Type B pancreatic cell (in vitro differentiated cells): ENCODE measurements around the gene FHOD3. TPM values are rescaled to one million over a fixed set of nuclear protein-coding genes. Genes with fewer than 3 reads are reported as not detected.

Source experiments
- DNase-seq: peaks from one replicate; pipeline ENCODE4 v3.0.0; 2021; ENCODE audit warnings: mixed read lengths; ENCODE audit not compliant: unreplicated experiment; ENCODE audit errors: extremely low spot score
- H3K27ac Mint-ChIP-seq: 2 replicates; pipeline ENCODE4 v1.8.0; 2021; ENCODE audit warnings: mild to moderate bottlenecking, mixed read lengths
- H3K27me3 Mint-ChIP-seq: 2 replicates; pipeline ENCODE4 v1.8.0; 2021; ENCODE audit warnings: mixed read lengths
- H3K36me3 Mint-ChIP-seq: 2 replicates; pipeline ENCODE4 v1.8.0; 2021; ENCODE audit warnings: mixed read lengths
- H3K4me1 Mint-ChIP-seq: one replicate; pipeline ENCODE4 v1.8.0; 2021; ENCODE audit warnings: mixed read lengths; ENCODE audit not compliant: unreplicated experiment
- H3K4me3 Mint-ChIP-seq: 2 replicates; pipeline ENCODE4 v1.8.0; 2021; ENCODE audit warnings: mild to moderate bottlenecking, mixed read lengths
- H3K9me3 Mint-ChIP-seq: 2 replicates; pipeline ENCODE4 v1.8.0; 2021; ENCODE audit warnings: mixed read lengths
- total RNA-seq: library from RNA; stranded (reverse); gene quantifications from 2 replicates; pipeline ENCODE4 v1.2.1, GENCODE V29; 2021; ENCODE audit warnings: low replicate concordance
- TF ChIP-seq, protein P1 (sequence below): fragments of 200-600 bp; sonication (generic); conservative IDR thresholded peaks from 2 replicates; pipeline ENCODE4 v1.5.0; 2021; ENCODE audit warnings: antibody characterized with exemption, mild to moderate bottlenecking

The FHOD3 gene
- total RNA-seq, 1 donor from 2014 or later, result 5.3 TPM

DNA sequence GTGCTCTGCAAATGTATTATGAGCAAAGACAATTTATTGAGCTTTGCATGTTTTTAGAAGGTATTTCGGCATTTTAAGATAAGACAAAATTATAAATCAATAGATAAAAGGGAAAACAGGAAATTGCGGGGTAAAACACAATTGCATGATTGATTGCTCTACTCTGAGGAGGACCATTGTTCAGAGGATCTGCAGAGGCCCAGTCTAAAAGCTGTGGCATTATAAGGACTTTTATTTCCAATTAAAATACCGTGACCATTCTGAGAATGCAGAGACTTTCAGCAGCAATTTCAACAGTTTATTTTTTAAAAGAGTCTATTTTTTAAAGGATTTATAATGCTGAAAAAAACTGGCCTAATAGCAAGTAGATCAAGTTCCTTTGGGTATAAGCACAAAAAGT lies 469.3 kb downstream of the FHOD3 start:
- no peaks in the 10 kb centered on the region for H3K9me3 Mint-ChIP-seq
- no peaks in the 10 kb centered on the region for H3K36me3 Mint-ChIP-seq
- DNase-seq, result no peak
- no peak overlapping the region for H3K4me3 Mint-ChIP-seq
- H3K27ac Mint-ChIP-seq, result no peak overlapping the region
- H3K27me3 Mint-ChIP-seq, result no peaks in the 10 kb centered on the region
- H3K4me1 Mint-ChIP-seq, result no peaks in the 10 kb centered on the region
- TF ChIP-seq, protein P1, sequence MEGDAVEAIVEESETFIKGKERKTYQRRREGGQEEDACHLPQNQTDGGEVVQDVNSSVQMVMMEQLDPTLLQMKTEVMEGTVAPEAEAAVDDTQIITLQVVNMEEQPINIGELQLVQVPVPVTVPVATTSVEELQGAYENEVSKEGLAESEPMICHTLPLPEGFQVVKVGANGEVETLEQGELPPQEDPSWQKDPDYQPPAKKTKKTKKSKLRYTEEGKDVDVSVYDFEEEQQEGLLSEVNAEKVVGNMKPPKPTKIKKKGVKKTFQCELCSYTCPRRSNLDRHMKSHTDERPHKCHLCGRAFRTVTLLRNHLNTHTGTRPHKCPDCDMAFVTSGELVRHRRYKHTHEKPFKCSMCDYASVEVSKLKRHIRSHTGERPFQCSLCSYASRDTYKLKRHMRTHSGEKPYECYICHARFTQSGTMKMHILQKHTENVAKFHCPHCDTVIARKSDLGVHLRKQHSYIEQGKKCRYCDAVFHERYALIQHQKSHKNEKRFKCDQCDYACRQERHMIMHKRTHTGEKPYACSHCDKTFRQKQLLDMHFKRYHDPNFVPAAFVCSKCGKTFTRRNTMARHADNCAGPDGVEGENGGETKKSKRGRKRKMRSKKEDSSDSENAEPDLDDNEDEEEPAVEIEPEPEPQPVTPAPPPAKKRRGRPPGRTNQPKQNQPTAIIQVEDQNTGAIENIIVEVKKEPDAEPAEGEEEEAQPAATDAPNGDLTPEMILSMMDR, result no peak

DNA sequence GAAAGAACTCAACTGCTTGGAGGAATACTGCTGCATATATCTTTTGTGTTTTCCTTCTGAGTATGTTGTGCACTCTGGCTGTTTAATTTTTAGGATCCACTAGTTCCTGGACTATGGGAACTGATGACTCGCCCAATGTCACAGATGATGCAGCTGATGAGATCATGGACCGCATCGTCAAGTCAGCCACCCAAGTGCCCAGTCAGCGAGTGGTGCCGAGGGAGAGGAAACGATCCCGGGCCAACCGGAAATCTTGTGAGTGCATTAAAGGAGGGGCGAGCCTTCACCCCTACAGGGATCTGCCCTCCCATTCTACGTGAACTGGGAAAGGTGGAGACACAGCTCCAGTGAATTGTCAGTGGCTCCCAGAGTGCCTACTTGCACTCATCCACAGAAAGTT lies 471.7 kb downstream of the FHOD3 start:
- TF ChIP-seq, protein P1, result no peak
- Mint-ChIP-seq H3K4me3 (no peak overlapping the region), H3K9me3 (no peaks in the 10 kb centered on the region), H3K27ac (no peak overlapping the region), H3K36me3 (no peaks in the 10 kb centered on the region), H3K4me1 (no peaks in the 10 kb centered on the region), H3K27me3 (no peaks in the 10 kb centered on the region)
- no peak for DNase-seq

DNA sequence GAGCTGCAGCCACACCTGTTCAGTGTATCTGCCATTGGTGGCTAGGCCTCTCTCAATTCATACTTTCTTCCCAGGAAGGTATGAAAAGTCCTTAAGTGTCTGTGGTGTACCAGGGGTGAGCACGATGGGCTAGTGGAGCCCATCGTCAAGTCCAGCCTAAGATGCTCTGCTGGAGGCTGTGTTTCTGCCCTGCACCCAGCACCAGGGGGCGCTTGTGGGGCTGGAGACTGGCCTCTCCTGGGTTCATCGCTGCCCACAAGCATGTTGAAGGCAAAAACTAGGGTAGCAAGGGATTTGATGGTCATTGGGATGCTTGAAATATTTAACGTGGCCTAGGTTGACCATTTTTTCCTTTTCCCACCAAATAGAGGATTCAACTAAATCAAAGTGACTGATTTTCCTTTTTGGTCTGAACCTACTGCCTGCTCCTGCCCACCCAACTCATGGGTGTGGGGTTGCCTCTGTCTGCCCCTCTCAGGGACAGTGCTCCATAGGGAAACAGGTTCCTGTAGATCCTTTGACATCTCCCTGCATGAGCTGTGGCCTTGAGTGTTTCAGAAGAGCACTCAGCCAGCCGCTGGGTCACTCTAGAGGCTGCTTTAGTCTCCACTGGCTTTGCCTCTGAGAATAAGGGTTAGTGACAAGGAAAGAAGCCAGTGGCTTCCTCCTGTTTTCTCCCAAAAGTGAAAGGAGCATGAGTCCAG lies 472.2 kb downstream of the FHOD3 start:
- Mint-ChIP-seq H3K4me1 (no peaks in the 10 kb centered on the region), H3K4me3 (no peak overlapping the region), H3K27me3 (no peaks in the 10 kb centered on the region), H3K36me3 (no peaks in the 10 kb centered on the region), H3K27ac (no peak overlapping the region), H3K9me3 (no peaks in the 10 kb centered on the region)
- no peak for DNase-seq
- TF ChIP-seq, protein P1, result peak; percentile 39

DNA sequence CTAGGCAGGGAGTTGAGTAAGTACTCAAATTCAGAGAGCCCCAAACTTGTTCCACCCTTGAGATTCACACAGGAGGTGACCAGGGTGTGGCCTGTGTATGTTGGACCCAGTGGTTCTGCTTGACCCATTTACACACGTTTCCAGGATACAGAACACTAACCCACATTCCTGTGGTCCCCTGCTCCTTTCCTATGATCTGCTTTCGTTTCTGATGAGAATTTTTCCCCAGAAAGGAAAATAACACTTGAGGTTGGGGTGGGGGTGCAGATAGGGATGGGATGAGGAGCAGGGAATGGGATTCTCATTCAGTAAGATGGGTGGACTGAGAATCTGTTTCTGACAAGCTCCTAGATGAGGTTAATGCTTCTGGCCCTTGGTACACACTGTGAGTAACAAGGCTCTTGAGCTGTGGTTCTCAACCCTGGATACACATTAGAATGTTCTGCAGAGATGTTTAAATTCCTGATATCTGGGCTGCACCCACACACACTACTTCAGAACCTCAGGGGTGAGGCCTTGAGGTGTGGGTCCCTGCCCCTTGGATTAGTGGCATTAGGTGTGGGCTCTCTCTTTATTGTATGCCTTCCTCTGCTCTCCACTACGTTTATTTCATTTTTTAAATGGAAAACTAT lies 472.9 kb downstream of the FHOD3 start:
- Mint-ChIP-seq H3K9me3 (no peaks in the 10 kb centered on the region), H3K4me3 (no peak overlapping the region), H3K4me1 (no peaks in the 10 kb centered on the region), H3K27ac (no peak overlapping the region), H3K27me3 (no peaks in the 10 kb centered on the region), H3K36me3 (no peaks in the 10 kb centered on the region)
- TF ChIP-seq, protein P1, result no peak
- DNase-seq, result no peak

DNA sequence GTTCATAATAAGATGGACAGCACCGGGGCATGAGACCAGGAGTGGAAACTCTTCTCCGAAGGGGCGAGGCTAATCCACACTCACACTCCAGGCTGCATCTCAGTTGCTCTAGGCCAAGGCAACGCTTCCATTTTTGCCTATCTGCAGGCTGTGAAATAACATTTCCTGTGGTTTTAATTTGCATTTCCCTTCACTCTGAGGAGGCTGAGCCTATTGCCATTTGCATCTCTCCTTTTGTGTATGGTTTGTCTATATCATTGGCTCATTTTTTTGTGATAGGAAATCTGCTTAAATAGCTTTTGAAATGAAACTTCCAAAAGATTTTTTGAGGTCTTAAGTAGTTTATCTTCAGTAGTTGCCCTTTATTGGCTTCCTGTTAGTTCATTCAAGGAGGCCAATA lies 473.7 kb downstream of the FHOD3 start:
- TF ChIP-seq, protein P1, result no peak
- no peak overlapping the region for H3K27ac Mint-ChIP-seq
- H3K4me1 Mint-ChIP-seq, result no peaks in the 10 kb centered on the region
- H3K4me3 Mint-ChIP-seq, result no peak overlapping the region
- H3K9me3 Mint-ChIP-seq, result no peaks in the 10 kb centered on the region
- no peaks in the 10 kb centered on the region for H3K27me3 Mint-ChIP-seq
- H3K36me3 Mint-ChIP-seq, result no peaks in the 10 kb centered on the region
- no peak for DNase-seq
